Measurements from ENCODE around the gene MME.

- TF ChIP-seq REST (IDR thresholded peaks at IDR 0.05): no peak
- no peak for TF ChIP-seq CTCF (IDR thresholded peaks at IDR 0.05; ENCODE audit: low read depth, low read length, missing input control)
- TF ChIP-seq EGR1 (IDR thresholded peaks at IDR 0.05; ENCODE audit: low read depth in 2 of 2): no peak
Measured at GRCh38 chr3:155031186-155031585, 48.9 kb upstream of the MME start.

All from liver (tissue), 3 donors.